ENCODE results near the gene MMRN2. TPM values are rescaled to one million over a fixed set of nuclear protein-coding genes. Genes with fewer than 3 reads are reported as not detected.
"Not testable (repeated sequence)": the region's sequence is repeated elsewhere in the genome, so short reads cannot be mapped to it uniquely, and the experiment has no call there.

MMRN2 gene
- total RNA-seq, 4 donors from 2014 or later = 29.3 to 148 (median 78.2) TPM

DNA sequence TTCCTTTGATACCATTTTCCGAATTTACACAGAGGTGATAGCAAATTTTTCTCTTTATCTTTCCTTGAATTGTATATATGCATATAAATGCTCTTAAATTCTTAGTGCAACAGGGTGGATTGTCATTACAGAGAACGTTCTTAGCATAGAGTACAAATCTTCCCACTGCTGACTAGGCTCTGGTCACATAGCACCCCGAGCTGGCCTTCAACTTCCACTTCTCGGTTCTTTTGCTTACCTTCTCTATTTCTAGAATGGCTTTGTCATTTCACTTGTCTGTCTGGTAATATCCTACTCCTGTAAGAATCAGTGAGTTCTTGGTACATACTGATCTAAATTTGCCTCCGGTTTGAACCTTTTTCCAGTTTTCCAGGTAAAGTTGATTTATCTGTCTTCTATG is 24.3 kb upstream of the MMRN2 start:
- ATAC-seq (ENCODE audit: low FRiP score) (no peak), DNase-seq (ENCODE audit: low spot score) (no peak)
- TF ChIP-seq, protein P1, sequence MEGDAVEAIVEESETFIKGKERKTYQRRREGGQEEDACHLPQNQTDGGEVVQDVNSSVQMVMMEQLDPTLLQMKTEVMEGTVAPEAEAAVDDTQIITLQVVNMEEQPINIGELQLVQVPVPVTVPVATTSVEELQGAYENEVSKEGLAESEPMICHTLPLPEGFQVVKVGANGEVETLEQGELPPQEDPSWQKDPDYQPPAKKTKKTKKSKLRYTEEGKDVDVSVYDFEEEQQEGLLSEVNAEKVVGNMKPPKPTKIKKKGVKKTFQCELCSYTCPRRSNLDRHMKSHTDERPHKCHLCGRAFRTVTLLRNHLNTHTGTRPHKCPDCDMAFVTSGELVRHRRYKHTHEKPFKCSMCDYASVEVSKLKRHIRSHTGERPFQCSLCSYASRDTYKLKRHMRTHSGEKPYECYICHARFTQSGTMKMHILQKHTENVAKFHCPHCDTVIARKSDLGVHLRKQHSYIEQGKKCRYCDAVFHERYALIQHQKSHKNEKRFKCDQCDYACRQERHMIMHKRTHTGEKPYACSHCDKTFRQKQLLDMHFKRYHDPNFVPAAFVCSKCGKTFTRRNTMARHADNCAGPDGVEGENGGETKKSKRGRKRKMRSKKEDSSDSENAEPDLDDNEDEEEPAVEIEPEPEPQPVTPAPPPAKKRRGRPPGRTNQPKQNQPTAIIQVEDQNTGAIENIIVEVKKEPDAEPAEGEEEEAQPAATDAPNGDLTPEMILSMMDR (IDR thresholded peaks at IDR 0.05) = no peak

DNA sequence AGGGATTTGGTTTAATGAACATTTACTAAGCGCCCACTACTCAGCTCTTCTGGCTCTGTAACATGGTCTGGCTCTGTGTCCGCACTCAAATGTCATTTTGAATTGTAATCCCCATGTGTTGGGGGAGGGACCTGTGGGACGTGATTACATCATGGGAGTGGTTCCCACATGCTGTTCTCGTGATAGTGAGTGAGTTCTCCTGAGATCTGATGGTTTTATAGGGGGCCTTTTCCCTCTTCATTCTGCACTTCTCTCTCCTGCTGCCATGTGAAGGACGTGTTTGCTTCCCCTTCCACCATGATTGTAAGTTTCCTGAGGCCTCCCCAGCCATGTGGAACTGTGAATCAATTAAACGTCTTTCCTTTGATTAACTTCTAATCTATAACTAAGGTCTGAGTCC is 23.6 kb upstream of the MMRN2 start:
- ATAC-seq (ENCODE audit: low FRiP score); DNase-seq (ENCODE audit: low spot score): not testable (repeated sequence)

DNA sequence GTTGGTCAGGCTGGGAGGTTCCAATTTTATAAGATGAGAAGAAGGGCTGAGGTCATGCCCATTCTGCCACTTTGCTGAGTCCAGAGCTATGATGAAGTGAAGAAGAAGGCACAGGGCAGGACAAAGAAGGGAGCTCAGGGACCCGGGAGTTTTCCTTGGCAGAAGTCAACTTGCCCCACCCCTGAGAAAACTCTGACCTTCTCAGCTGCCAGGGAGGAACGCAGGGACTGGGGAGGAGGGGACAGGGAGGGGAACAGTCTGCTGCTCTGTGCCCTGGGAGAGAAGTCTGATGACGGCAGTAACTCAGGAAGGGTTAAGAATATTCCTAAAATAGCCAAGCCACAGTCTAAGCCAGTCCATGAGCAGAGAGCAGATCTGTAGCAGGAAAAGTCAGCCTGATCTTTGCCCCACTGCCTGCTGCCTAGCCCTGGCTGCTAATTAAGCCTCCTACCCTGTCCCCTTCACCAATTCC is 22.6 kb upstream of the MMRN2 start:
- peak; percentile 20 for ATAC-seq (ENCODE audit: low FRiP score)
- DNase-seq (ENCODE audit: low spot score) = no peak
- TF ChIP-seq, protein P1 (IDR thresholded peaks at IDR 0.05) = no peak

DNA sequence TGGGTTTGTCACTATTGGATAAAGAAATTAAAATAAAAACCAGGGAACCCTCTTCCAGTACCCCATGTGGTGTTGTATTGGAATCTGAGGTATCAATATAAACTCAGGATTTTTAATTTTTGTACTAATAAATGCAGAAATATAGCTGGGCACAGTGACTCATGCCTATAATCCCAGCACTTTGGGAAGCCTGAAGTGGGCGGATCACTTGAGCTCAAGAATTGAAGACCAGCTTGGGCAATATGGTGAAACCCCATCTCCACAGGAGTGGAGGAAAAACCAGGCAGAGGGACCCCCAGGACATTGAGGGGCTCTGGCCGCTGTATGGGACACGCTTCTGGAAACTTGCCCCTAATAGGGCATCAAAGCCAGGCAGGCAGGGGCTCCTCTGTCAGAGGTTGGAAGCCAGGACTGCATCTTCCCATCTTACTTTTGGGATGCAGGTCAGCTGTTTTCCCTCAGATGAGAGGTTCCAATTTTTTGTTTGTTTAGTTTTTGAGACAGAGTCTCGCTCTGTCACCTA is 21.9 kb upstream of the MMRN2 start:
- TF ChIP-seq, protein P1 (IDR thresholded peaks at IDR 0.05) = no peak
- ATAC-seq (ENCODE audit: low FRiP score) (peak; percentile 17), DNase-seq (ENCODE audit: low spot score) (no peak)

DNA sequence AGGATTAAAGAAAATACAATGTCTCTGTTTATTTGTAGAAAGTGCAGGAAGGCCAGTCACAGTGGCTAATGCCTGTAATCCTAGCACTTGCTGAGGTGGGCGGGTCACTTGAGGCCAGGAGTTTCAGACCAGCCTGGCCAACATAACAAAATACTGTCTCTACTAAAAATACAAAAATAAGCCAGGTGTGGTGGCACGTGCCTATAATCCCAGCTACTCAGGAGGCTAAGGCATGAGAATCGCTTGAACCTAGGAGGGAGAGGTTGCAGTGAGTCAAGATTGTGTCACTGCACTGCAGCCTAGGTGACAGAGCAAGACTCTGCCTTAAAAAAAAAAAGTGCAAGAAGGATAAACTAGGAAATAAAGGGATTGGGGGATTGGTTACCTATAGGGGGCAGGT is 21.0 kb upstream of the MMRN2 start:
- ATAC-seq (ENCODE audit: low FRiP score); DNase-seq (ENCODE audit: low spot score): not testable (repeated sequence)

DNA sequence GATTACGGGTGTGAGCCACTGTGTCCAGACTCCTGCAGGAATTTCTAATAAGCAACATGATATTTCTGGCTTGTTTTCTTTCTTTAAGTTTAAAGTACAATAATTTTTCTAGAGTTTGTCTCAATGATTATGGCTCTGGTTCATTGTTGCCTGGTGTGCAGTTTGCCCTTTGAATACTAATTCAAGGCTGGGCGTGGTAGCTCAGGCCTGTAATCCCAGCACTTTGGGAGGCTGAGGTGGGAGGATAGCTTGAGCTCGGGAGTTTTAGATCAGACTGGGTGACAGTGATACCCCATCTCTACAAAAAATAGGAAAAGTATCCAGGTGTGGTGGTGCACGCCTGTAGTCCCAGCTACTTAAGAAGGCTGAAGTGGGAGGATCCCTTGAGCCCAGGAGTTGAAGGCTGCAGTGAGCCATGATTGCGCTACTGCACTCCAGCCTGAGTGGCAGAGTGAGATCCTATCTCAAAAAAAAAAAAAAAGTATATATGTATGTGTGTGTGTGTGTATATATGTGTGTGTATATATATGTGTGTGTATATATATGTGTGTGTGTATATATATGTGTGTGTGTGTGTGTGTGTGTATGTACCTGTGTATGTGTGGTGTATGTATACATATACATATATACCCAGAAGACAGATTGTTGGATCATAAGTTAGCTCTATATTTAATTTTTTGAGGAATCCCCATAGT is 19.1 kb upstream of the MMRN2 start:
- TF ChIP-seq, protein P1 (IDR thresholded peaks at IDR 0.05) = no peak
- ATAC-seq (ENCODE audit: low FRiP score) (no peak), DNase-seq (ENCODE audit: low spot score) (no peak)

DNA sequence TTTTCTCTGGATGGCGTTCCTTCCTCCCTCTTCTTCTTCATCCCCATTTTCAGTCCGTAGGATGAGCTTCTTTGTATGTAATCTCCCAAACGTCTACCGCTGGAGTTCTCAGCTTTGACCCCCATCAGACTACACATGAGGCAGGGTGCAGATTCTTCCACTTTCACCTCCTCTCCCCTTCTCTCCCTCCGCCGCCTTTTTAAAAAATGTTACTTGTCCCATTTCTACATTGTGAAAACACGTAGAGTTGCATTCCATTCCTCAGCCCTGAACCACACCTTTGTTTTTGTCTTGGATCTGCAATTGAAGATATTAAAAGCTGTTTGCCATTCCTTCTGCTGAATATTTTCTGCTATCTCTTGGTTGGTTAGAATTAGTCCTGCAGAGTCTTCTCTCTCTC is 17.1 kb upstream of the MMRN2 start:
- DNase-seq (ENCODE audit: low spot score) (no peak), ATAC-seq (ENCODE audit: low FRiP score) (no peak)
- TF ChIP-seq, protein P1 (IDR thresholded peaks at IDR 0.05) = no peak

DNA sequence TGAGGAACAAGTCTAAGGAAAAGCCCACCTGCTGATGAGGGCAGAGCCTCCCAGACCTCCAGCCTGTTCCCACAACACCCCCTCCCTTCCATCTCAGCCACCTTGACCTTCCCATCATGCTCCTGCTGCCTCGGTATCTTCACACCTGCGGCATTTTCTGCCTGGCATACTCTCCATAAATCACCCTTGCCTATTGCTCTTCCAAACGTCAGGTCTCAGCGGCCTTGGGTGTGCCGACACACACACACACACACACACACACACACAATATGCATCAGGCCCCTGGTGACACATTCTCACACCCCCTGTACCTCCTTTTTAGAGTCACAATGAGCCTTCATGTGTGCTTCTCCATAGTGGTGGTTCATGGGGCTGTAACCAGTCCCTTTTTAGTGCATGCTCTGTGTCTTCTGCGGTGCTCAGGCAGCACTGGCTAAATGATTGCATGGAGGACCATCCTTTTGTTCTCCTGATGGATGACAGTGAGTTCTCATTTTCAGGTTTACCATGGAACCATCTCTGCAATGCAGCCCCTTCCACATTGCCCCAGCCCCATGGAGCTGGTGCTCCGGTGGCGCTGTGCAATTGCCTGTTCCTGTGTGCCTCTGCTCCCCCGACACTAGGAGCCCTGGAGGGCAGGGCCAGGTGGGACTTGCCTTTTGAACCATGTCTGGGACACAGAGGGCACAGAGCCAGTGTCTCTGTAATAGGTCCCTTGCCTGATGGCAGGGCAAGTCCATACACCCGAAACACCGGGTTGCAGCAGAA is 15.4 kb upstream of the MMRN2 start:
- DNase-seq (ENCODE audit: low spot score) (no peak), ATAC-seq (ENCODE audit: low FRiP score) (no peak)
- TF ChIP-seq, protein P1 (IDR thresholded peaks at IDR 0.05) = no peak
